HG03457 (cell line): ENCODE measurements around the gene LATS2.
"Not testable (repeated sequence)": the region's sequence is repeated elsewhere in the genome, so short reads cannot be mapped to it uniquely, and the experiment has no call there.

Source experiments
- ATAC-seq: cut with Tn5 transposase; IDR thresholded peaks from one replicate; pipeline ENCODE4 v1.9.1; 2021; ENCODE audit warnings: moderate number of reproducible peaks; ENCODE audit not compliant: unreplicated experiment

The LATS2 gene

DNA sequence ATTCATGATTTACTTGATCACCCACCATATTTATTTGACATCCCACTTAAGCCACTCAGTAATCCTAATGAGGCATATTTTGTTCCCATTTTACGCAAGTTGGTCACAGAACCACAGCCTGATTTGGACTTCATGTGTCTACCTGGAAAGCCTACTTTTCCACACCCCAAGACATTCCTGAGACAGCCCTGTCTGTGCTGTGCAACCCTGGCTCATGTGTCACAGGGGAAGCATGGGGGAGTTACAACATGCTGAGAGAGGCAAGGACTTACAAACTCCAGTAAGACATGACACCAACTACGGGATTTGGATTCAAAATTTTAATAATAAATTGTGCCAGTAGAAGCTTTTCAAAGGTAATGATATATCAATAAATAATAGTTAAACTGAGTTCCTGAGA is 88.7 kb downstream of the LATS2 start:
- no peak for ATAC-seq

DNA sequence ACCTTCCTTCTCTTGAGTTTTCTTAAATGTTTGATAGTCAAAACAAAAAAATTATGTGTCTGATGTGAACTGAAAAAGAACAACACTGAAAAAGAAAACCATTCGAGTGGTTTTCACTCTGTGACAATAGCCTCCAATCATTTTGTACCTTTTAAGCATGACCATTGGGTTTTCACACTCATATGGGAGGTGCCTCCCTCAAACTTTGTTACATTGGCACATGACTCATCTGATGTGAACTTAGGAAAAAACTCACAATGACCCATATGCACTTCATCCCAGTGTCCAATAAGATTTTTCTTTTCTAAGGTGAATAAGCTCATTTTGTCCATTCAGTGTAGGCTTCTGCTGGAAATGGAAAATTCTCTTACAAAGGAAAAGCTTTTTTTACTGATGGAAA is 92.2 kb downstream of the LATS2 start:
- no peak for ATAC-seq

DNA sequence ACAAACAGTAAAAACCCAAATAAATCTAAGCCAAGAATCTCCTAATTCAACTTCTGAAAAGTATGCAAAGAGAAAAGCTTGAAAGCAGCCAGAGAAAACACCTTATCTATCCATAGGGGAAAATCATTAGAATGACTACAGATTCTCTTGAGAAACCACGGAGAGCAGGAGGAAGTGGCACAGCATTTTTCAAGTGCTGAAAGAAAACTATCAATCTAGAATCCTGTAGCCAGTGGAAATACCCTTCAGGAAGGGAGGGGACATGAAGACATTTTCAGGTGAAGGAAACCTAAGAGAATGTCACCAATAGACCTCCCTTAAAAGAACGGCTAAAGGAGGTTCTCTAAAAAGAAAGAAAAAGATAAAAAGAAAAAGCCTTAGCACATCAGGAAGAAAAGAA is 92.6 kb downstream of the LATS2 start:
- no peak for ATAC-seq

DNA sequence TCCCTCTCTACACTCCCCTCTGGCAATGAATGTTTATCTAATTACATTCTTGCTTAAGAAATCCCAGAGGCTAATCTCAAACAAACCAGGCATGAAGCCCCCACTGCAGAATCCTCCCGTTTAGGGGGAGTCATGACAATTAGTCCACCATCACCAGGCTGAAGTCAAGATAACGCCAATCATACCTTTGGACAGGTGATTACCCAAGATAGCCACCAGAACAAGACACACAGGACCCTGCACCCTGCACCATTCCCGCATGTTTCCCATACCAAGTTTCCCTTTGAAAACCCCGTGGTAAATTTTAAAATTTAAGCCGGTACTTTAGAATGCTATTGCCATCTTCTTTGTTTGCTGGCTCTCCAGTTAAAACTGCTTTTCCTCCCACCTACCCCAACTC is 94.0 kb downstream of the LATS2 start:
- ATAC-seq: no peak

DNA sequence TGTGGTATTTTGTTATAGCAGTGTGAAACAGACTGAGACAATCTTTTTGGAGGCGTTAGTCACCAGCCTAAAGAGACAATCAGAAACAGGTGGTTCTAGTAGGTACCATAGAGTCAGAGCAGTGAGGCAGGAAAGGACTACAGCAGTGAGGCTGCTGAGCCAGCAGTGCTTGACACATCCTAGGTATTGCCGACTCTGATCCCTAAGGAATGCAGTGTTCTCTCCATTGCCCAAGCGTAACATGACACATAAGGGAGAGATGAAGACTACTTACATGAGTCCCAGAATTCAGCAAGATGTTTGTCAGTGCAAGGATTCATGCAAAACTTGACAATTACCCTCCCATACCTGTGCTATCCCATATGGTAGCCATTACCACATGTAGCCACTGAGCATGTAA is 96.5 kb downstream of the LATS2 start:
- ATAC-seq: no peak

DNA sequence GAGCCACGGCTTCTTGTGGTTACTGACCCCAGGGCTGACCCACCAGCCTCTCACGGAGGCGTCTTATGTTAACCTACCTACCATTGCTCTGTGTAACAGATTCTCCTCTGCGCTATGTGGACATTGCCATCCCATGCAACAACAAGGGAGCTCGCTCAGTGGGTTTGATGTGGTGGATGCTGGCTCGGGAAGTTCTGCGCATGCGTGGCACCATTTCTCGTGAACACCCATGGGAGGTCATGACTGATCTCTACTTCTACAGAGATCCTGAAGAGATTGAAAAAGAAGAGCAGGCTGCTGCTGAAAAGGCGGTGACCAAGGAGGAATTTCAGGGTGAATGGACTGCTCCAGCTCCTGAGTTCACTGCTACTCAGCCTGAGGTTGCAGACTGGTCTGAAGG is 99.7 kb downstream of the LATS2 start:
- not testable (repeated sequence) for ATAC-seq

DNA sequence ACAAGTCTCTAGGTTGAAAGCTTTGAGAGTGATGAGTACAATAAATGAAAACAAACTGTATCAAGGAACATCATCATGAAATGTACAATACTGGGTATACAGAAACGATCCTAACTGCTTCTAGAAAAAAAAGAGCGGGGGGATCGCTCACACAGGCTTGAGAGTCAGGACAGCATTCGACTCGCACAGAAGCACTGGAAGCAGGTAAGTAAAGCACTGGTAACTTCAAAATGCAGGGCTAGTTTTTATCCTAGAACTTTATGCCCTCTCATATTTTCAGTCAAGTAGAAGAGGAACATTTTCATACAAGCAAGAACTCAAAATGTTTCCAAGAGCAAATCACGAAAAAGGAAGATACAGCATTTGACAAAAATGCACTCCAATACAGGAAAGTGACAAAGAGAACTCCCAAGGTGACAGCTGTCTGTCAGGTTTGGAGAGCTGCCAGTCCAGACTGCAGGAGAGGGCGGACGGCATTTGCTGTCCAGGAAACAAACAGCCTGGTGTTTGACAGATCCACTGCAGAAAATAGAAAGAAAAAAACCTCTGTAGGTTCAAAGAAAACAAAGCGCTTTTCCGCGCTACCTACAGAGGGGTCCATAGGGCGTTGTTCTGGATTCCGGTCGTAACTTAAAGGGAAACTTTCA is 100.6 kb downstream of the LATS2 start:
- no peak for ATAC-seq

DNA sequence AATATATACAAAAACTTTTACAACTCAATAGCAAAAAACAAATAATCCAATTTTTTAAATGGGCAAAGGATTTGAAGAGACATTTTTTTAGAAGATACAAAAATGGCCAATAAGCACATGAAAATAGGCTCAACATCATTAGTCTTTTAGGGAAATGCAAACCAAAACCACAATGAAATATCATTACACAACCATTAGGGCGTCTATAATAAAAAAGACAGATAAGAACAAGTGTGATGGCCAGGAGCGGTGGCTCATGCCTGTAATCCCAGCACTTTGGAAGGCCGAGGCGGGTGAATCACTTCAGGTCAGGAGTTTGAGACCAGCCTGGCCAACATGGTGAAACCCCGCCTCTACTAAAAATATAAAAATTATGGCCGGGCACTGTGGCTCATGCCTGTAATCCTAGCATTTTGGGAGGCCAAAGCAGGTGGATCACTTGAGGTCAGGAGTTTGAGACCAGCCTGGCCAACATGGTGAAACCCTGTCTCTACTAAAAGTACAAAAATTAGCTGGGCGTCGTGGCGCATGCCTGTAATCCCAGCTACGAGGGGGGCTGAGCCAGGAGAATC is 104.3 kb downstream of the LATS2 start:
- ATAC-seq: not testable (repeated sequence)

DNA sequence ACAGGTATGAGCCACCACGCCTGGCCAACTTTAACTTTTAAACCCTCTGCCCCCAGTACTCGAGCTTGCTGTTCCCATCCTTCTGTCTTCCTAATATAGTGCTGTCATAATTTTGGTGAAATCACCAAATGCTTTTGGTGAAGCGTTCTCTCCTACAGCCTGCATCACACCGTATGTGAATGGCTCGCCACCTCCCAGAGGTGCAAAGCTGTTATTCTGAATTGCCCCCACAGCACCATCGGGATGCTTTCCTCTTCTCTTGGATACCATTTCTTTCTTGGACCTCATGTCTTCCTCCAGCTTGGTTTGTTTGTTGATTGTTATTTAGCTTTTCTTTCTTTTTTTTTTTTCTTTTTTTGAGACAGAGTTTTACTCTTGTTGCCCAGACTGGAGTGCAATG is 105.9 kb downstream of the LATS2 start:
- ATAC-seq: no peak

DNA sequence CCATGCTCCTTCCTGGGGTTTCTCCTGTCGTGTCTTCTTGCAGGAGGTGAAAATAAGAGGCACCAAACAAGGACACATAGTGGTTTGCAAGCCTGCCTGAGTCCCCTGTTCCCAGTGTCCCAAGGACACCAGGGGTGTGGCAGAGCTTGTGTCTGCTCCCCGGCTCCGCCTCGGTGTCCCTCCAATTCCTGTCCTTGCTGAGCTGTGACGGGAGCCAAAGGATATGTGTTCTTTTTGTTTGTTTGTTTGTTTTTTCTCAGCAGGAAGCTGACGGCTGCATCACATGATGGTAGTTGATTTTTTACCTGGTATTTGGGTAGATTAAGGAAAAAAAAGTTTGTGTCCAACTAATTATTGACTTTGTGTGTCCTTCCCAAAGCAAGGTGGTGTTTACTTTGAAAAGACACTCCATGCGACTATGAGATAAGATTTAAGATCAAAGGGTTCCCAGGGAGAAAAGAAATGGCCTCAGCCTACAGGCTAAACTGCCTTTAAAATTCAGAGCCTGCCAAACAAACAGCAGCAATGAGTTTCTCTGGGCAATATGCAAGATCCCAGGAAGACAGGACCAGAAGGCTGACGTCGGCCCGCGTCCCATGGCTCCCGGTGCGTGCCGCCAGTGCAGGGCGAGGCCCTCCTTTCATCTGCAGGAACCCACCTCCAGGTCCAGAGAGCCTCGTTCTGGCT is 108.0 kb downstream of the LATS2 start:
- ATAC-seq: no peak

DNA sequence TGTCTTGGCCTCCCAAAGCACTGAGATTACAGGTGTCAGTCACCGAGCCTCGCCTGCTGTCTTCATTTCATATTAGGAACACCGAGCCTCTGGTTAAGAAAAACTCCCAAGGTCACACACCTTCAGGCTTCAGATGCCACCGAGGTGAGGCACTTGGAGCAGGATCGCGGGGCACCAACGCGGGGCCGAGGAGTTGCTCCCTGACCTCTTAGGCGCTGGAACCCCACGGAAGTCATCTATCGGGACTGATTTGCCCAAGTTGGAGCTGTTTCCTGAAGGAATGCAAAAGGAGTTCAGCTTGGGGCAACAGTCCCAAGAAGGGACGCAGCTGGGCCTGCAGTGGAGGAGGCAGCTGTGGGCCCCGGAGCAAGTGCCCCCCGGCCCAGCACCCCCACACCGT is 108.5 kb downstream of the LATS2 start:
- no peak for ATAC-seq

DNA sequence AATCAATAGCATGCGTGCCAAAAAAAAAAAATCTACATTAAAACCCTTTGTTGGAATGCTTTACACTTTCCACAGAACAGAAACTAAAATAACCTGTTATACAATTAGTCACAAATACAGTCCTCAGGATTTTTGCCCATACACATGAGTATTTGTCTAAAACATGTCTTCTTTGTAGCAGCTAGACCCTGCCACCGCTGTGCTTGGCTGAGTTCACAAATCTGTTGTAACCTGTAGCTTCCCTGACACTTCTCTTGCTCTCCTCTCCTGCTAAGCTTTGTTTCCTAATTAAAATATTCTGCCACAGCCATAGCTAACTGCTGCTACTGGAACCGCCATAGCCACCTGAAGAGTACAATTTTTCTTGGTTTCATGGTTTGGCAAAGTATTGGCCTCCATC is 113.4 kb downstream of the LATS2 start:
- not testable (repeated sequence) for ATAC-seq

DNA sequence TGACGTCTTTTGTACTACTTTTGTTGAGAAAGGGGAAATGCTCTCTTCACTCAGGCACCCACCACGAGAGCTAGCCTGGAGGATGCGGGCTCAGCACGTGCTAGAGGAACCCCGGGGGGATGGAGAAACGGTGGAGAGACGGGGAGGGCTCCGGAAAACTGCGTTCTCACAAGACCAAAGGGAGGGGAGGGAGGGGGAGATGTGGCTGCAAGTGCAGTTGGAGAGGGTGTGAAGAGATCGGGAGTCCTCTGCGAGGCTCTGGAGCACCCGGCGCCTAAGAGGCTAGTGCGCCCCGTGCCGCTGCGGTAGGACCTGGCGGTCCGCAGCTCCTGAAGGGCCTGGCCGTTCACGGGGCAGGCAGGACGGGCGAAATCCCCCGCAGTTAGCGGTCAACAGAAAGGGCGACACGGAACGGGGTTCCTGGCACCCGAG is 115.4 kb downstream of the LATS2 start:
- no peak for ATAC-seq

DNA sequence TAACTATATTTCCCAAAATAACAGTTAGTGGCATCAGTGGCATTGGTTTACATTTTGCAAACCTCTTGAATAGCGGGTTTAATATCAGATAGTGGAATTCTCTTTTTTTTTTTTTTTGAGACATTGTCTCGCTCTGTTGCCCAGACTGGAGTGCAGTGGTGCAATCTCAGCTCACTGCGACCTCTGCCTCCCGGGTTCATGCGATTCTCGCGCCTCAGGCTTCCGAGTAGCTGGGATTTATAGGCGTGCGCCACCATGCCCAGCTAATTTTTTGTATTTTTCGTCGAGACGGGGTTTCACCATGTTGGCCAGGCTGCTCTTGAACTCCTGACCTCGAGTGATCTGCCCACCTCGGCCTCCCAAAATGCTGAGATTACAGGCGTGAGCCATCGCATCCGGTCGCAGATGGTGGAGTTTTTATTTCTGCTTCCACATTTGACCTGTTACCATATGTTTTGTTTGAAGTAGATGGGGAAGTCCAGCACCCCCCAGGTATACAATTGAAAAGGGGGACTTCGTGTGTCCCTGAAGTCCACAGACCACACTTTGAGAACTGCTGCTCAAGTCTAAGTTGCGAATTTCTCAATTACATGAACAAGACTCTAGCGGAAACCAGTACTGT is 118.3 kb downstream of the LATS2 start:
- no peak for ATAC-seq

DNA sequence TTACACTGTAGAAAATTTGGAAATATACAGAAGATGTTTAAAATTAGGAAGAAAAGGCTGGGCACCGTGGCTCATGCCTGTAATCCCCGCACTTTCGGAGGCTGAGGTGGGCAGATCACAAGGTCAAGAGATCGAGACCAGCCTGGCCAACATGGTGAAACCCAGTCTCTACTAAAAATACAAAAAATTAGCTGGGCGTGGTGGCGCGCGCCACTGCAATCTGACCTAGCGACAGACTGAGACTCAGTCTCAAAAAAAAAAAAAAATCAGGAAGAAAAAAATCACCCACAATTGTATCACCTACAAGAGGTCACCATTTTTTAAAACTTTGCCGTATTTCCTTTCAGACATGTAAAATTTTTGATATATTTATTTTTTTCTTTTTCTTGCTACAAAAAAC is 120.9 kb downstream of the LATS2 start:
- not testable (repeated sequence) for ATAC-seq

DNA sequence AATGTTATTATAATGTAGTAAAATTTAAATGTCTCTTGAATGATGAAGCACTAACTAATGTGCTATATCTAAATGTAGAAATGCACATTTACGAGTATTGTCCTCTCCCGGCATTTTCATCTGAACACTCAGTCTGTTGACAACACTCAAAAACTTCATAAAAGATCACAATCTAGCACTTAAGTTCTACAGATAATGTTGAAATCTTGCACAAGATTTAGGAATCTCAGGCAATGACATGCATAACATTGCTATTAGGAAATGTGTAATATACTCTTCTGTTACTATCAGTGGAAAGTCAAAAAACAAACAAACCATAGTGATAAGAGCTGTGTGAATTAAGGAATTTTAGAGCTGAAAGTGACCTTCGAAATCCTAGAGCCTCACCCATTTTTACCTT is 121.3 kb downstream of the LATS2 start:
- no peak for ATAC-seq

DNA sequence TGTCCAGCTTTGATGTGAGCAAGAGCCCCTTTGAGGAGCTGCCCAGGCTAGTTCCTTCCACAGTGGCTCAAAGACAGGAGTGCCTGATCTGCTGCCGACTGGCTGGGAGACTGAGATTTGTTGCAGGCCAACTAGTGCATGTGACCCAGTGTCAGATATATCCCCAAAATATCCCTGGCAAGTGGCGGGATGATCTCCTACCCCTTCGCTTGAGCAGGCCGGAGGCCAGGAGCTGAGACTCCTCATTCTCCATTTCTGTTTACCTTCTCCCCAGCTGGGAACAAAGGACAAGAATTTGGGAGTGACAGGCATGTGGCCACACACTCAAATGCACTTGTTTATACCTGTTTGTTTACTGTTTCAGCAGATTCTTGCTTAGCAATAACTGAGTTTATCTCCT is 121.7 kb downstream of the LATS2 start:
- no peak for ATAC-seq

DNA sequence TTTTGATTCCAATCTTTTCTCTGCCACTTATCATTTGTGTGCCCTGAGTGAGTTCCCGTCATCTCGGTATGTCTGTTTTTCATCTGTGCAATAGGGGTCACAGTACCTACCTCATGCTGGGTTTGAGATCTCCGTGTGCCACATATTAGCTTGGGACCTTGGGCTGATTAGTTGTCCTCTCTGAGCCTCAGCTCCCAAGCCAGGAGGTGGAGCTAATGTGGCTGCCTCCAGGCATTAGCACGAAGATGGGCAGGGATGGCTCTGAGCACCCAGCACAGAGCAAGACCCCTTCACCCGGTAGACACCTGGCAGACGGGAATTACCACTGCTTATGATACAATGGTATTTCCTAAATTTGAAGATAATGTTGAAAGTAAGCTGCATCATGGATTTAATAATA is 123.1 kb downstream of the LATS2 start:
- ATAC-seq: no peak

DNA sequence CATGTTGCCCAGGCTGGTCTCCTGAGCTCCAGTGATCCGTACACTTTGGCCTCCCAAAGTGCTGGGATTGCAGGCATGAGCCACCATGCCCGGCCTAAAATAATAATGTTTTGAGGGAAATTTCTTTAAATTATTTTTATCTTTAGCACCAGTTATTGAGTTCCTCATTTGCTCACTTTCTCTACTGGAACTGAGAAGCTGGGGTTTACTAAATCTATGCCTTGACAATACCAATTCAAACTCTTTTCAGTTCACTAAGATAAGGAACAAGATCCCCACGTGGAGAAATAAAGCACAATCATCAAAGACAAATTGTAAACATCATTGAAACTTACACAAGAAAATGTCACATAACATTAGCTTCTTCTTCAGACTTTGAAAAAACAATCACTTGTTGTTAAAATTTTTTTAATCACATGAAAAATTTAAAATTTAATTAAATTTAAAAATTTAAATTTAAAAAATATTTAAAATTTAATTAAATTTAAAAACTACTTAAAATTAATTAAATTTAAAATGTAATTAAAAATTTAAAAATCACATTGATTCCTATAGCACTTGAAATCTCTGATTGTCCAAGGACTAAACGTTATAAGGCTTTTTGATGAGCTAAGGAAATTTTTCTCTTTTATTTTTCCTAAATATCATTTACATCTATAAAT is 133.7 kb downstream of the LATS2 start:
- no peak for ATAC-seq

DNA sequence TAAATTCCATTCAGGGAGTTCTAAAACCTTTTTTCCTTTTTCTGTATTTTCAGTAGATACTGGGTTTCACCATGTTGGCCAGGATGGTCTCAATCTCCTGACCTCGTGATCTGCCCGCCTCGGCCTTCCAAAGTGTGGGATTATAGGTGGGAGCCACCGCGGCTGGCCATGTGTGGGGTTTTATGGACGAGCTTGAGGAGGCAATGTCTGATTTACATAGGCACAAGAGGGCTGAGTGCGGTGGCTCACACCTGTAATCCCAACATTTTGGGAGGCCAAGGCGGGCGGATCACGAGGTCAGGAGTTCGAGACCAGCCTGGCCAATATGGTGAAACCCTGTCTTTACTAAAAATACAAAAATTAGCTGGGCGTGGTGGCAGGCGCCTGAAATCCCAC is 136.0 kb downstream of the LATS2 start:
- ATAC-seq: not testable (repeated sequence)

DNA sequence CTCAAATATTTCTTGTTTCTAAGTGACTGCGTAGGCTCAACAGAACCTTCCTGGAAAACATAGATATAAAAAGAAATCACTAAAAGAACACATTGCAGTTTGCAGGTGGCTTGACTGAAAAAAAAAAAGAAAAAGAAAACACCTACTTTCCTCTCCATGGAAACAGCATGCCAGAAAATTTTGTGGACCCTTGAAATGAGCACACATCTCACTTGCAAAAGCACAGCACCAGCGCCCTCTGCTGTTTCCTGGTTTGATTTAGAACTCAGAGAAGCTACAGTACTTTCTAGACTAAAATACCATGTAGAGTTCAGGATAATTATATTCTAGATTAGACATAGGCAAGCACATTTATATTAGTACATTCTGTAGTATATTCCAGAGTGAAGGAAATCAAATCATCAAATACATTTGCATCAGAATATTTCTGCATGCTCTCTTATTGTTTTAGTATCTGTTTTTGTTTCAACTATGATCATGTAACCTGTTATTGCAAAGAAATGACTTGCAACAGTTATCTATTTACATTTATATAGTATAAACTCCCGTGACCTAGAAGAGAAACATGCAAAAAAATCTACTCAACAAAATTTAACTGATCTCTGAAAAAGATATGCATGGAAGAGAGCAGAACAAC is 136.5 kb downstream of the LATS2 start:
- no peak for ATAC-seq
